Measurements from ENCODE around the gene PSD.
"Not testable (repeated sequence)": the region's sequence is repeated elsewhere in the genome, so short reads cannot be mapped to it uniquely, and the experiment has no call there.

PSD gene

DNA sequence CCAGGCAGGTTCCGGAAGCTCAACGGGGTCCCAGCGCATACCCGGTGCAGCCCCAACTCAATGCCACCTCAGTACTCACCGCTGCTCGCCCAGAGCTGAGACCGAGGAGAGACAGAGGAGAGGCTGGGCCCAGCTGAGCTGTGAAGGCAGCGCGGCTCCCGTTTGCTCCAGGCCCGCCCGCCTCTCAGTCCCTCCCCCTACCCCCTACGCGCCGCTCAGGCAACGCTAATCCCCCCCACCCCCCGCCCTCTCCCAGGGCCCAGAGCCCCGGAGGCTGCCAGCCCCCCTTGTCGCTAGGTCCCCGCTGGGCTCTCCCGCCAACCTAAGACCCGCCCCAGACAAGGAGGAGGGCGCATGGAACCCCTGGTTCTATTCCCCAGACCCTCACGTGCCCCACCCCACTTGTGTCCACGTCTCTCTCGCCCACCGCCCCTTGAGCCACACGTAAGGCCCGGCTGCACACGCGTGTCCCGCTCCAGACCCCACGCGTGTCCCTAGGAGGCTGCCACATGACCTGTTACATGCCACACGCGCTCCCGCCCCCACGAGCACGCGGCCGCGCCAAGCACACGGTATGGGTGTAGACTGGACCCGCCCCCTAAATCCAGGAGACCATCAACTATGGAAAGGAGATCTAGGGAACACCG lies at the start of gene PSD:
Gene PSD (minus strand): TSS at position 164 of the 647 bp plus-strand sequence. CDS start 1,747 bp downstream, outside the sequence.
- DNase-seq: no peak

DNA sequence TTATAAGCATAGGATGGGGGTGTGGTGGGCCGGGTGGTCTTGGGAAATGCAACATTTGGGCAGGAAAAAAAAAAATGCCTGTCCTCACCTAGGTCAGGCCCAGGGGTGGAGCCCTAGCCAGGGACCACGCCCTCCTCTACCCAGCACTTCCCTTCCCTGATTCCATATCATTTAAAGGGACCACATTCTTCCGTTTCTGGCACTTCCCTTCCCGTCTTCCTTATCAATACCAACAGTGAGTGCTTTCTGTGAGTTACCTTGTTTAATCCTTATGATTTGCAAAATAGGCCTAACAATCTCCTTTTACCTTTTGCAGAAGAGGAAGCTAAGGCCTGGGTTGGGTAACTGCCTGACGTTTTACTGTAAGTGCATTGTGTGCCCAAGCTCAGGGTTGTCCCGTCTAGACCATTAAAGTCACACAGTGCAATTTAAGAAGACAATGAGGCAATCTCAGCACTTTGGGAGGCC lies 49.4 kb upstream of the PSD start:
- DNase-seq: no peak

GRCh38 chr10:102467318-102467717 lies 48.7 kb upstream of the PSD start:
- no peak for DNase-seq

DNA sequence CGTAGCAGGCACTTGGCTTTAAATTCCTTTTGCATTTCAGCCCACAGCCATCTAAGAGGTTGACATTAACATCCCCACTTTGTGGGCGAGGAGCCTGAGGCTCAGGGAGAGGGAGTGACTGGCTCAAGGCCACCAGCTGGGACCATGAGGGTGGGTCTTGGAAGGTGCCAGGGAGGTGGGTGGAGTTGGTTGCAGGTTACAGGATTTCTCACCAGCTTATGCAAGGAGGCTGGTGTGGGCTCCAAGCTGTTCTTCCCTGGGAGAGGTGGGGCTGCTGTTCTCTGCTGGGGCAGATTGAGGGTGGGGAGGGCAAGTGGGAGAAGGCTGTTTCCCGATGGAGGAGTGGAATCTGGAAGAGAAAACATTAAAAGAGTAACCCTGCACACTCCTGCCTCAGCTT lies 46.9 kb upstream of the PSD start:
- no peak for DNase-seq

DNA sequence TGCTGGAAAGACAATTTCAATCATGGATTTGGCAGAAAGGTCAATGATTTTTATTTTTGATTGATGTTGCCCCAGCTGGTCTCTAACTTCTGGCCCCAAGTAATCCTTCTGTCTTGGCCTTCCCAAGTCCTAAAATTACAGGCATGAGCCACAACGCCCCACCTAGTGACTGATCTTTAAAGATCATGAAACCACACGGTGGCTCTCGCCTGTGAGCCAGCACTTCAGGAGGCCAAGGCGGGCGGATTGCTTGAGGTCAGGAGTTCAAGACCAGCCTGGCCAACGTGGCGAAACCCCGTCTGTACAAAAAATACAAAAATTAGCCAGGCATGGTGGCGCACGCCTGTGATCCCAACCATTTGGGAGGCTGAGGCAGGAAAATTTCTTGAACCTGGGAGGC lies 45.4 kb upstream of the PSD start:
- no peak for DNase-seq

DNA sequence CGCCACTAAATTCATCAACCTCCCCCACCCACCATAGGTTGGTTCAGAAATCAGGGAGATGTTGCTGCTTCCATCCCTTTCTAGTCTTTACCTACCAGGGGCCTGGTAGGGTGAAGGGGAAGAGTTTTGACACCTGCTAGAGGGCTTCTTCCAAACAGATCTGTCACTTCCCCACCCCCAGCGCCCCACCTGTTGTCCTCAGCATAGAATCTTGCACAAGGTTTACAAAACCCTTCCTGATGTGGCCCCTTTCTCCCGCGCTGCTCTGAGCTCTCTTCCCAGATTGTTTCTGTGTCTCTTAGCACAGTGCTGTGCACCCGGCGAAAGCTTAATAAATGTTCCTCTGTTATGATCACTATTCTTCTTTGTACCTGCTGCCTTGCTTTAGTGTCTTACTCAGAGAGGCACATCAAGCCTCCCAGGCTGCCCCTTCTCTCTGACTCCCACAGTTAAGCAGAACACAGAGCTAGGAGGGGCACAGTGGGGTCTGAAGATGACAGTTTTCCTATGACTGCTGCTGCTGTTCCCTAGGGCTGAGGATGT lies 44.0 kb upstream of the PSD start:
- DNase-seq: no peak

DNA sequence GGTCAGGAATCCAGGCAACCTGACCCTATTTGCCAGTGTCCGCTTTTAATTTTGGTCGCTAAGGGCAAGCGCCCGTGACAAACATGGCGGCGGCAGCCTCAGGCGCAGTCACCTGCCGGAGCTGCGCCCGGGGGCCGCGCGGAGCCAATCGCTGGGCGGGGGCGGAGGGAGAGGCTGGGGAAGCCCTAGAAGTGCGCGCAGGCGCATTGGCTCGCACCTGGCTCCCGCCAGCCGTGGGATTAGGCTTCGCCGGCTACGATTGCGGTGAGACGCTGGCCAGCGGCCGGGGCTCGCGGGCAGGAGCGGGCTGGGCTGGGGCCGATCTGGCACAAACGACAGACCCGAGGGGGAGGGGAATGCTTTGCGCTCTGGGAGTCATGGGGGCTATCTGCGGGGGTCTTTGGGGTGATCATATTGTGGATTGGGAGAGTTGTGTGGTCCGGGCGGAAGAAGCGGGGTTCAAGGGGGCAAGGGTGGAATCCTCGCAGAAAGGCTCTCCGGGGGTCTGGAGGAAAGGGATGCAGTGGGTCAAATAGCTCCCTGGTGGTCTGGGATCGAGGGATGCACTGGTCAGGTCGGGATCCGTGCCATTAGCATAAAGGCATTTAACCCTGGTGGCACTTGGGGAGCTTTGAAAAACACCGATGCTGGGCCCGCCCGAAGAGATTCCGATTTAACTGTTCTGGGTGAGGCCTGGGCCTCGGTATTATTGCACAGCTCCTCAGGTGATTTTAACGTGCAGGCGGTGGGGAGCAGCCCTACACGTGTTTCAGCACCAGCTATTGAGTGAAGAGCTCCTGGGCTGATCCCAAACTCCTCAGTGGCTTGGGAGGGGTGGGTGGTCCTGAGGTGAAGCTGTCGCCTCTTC lies 42.8 kb upstream of the PSD start:
- DNase-seq: peak; percentile 90

DNA sequence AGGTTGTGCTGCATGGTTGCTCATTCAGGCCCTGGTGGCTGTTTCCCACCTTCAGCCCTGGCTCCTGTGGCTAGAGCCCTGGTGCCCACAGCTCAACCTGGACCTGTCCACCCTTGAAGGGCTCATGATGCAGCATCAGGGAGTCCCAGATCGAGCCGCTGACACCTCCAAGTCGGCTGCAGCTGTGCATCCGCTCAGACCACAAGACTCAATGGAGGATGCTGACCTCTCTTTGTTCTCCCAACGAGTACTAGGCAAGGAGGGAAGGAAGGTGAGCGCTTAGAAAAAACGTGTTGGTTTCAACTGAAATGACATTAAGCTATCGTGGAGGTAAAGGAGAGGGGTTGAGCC lies 42.2 kb upstream of the PSD start:
- no peak for DNase-seq

GRCh38 chr10:102458656-102459055 lies 40.1 kb upstream of the PSD start:
- DNase-seq: no peak

- no peak for DNase-seq
Observed at GRCh38 chr10:102457591-102458150, 39.1 kb upstream of the PSD start.

GRCh38 chr10:102455893-102456471 lies 37.4 kb upstream of the PSD start:
- no peak for DNase-seq

DNA sequence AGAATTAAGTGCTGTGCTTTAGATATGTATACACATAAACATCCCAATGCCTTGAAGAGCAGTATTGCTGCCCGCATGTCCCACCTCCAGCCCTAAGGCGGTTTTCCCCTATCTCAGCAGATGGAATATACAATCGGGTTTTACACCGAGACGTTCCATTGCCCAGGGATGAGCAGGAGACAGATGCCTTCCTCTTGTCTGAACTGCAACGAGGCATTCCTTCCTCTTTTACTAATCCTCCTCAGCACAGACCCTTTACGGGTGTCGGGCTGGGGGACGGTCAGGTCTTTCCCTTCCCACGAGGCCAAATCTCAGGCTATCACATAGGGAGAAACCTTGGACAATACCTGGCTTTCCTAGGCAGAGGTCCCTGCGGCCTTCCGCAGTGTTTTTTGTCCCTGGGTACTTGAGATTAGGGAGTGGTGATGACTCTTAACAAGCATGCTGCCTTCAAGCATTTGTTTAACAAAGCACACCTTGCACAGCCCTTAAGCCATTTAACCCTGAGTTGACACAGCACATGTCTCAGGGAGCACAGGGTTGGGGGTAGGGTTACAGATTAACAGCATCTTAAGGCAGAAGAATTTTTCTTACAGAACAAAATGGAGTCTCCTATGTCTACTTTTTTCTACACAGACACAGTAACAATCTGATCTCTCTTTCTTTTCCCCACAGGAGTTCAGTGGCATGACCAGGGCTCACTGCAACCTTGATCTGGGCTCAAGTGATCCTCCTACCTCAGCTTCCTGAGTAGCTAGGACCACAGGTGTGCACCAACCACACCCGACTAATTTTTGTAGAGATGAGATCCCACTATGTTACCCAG lies 36.3 kb upstream of the PSD start:
- not testable (repeated sequence) for DNase-seq

DNA sequence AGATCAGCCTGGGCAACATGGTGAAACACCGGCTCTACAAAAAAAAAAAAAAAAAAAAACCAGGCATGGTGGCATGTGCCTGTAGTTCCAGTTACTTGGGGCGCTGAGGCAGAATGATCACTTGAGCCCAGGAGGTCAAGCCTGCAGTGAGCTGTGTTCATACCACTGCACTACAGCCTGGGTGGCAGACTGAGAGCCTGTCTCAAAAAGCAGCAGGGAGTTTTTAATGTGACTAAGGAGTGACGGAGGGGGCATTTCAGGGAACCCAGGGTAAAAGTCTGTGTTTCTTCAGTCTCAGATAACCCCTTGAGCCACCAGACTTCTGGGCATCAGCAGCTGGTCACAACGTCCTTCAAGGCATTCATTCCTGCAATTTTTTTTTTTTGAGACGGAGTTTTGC lies 34.9 kb upstream of the PSD start:
- DNase-seq: no peak

GRCh38 chr10:102452672-102453340 lies 34.2 kb upstream of the PSD start:
- DNase-seq: peak; percentile 51

DNA sequence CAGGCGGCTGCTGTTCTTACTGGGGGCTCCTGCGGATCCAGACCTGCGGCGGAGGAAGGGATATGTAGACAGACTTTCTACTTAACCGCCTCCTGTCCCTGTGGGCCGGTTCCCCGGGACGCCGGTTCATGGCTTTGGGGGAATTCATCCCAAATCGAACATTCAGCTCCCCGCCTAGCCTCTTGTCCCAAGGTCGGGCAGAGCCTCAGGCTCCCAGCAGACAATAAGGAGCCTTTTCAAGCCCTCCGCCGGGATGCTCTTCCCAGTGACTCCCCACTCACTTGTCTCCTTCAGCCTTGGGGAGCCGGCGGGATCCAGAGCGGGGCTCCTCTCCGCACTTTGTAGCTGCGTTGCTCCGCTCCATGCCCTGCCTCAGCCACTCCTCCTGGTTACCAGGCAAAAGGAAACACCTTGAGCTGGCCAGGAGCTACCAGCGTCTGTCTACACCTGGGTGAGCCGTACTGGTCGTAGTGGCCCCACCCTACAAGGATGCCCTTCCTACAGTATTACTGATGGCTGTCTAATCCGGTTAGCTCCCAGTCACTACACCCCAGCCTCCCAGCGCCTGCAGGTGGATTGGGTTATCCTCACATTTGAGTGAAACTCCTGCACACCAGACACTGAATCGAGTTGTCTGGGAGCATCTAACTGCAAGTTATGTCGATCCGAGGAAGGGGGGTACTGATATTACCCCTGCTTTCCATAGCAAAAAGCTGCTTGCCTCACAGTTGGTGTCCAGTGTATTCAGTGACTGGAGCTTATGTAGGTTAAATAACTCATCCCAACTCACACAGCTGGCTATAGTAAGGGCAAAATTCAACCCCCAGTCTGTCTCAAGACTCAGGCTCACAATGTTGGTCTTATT lies 32.8 kb upstream of the PSD start, which contains the start of gene C10orf95:
Gene C10orf95 (minus strand): TSS at position 439 of the 865 bp plus-strand sequence. CDS start 450 bp downstream, outside the sequence.
- DNase-seq: no peak

- peak; percentile 93 for DNase-seq
Observed at GRCh38 chr10:102450374-102451104, 32.0 kb upstream of the PSD start.

DNA sequence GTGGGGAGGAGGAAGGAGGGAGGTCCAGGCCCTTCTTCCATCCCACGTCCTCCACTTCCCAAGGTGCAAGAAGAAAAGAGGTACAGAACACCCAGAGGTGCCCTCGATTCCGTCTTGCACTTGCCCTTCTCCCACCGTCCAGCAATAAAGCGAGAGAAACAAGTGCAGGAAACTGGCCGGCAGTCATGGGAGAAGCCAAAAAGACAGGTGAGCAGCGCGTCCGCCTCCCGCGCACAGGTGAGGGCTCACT lies 31.5 kb upstream of the PSD start:
- DNase-seq: no peak

DNA sequence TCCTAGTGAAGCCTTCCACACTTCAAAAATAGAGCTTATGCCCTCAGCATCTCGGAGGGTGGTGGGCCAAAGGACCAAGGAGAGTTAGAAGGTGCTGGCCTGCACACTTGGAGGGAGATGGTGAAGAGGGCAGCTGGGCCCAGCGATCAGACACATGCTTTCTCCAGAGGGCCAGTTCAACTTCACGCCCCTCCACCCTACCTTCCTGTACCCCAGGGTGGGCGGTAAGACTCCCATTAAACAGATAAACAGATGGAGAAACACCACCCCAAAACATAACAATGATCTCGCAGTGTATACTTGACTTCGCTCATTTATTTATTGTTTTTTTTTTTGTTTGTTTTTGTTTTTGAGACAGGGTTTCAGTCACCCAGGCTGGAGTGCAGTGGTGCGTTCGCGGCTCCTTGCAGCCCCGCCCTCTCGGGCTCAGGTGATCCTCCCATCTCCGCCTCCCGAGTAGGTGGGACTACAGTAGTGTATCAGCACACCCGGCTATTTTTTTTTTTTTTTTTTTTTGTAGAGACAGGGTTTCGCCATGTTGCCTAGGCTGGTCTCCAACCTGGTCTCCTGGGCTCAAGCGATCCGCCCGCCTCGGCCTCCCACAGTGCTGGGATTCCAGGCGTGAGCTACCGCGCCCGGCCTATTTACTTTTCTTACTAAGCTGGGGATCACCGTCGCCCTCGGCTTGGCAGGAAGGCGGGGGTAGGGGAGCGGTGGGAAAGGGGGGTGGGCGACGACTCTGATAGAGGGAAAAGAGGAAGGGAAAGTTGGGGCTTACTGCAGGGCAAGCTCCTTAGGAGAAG lies 30.9 kb upstream of the PSD start:
- peak; percentile 90 for DNase-seq

DNA sequence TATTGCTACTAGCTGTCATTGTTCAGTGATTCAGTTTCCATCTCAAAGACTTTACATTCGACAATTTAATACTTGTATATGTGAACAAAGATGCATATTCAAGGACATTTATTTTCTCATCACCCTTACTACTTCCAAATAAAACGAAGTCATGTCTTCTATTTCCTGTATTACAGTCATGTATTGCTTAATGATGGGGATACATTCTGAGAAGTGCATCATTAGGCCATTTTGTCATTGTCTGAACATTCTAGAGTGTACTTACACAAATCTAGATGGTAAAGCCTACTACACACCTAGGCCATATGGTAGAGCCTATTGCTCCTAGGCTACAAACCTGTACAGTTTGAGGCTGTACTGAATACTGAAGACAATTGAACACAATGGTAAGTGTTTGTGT lies 26.3 kb upstream of the PSD start:
- DNase-seq: no peak

Measured in CD4-positive, alpha-beta T cell treated with Interleukin-4 for 4 hours (primary cell).